Natural killer cell (primary cell): ENCODE measurements around the gene TAX1BP1. TPM values are rescaled to one million over a fixed set of nuclear protein-coding genes. Genes with fewer than 3 reads are reported as not detected.

Experiments used
- ATAC-seq, 3 donors: fragments of 150-1000 bp in 2 of 3; fragments of 200-7000 bp in 1 of 3; cut with Tn5 transposase; 1 replicate in 1 of 3; 2 replicates in 2 of 3; pipeline ENCODE4 v1.10.0; 2021; ENCODE audit warnings: mild to moderate bottlenecking in 2 of 3, moderate library complexity in 2 of 3
- DNase-seq, 2 donors: peaks; one replicate each; pipeline versions ENCODE4 v3.0.0 to v3.0.0-alpha.2; 2013 to 2021; ENCODE audit warnings: mixed read lengths in 1 of 2
- H3K27ac ChIP-seq: one replicate; pipeline ENCODE4 v1.5.1; 2013; ENCODE audit warnings: mild to moderate bottlenecking, low read length
- H3K27me3 ChIP-seq: one replicate; pipeline ENCODE4 v1.6.1; 2013; ENCODE audit warnings: low read length; ENCODE audit not compliant: control insufficient read depth, insufficient read depth
- H3K36me3 ChIP-seq: one replicate; pipeline ENCODE4 v1.6.1; 2013; ENCODE audit warnings: low read length; ENCODE audit not compliant: control insufficient read depth, insufficient read depth
- H3K4me1 ChIP-seq: one replicate; pipeline ENCODE4 v1.6.1; 2013; ENCODE audit warnings: low read length; ENCODE audit not compliant: control insufficient read depth, insufficient read depth
- H3K4me3 ChIP-seq: one replicate; pipeline ENCODE4 v1.5.1; 2013; ENCODE audit warnings: low read length
- H3K9me3 ChIP-seq: one replicate; pipeline ENCODE4 v1.6.1; 2013; ENCODE audit warnings: low read length; ENCODE audit not compliant: control insufficient read depth, insufficient read depth
- H3K27ac Mint-ChIP-seq, 2 donors: one replicate each; pipeline ENCODE4 v1.8.0; 2022; ENCODE audit warnings: mild to moderate bottlenecking in 2 of 2, mixed read lengths in 2 of 2, moderate library complexity in 1 of 2
- H3K27me3 Mint-ChIP-seq, 2 donors: one replicate each; pipeline ENCODE4 v1.8.0; 2022; ENCODE audit warnings: low read depth in 2 of 2, mixed read lengths in 2 of 2
- H3K36me3 Mint-ChIP-seq: one replicate; pipeline ENCODE4 v1.8.0; 2022; ENCODE audit warnings: mixed read lengths
- H3K4me1 Mint-ChIP-seq, 2 donors: one replicate each; pipeline ENCODE4 v1.8.0; 2022; ENCODE audit warnings: mixed read lengths in 2 of 2
- H3K4me3 Mint-ChIP-seq: one replicate; pipeline ENCODE4 v1.8.0; 2022; ENCODE audit warnings: mild to moderate bottlenecking, moderate library complexity, mixed read lengths
- H3K9me3 Mint-ChIP-seq, 2 donors: one replicate each; pipeline ENCODE4 v1.8.0; 2022; ENCODE audit warnings: mixed read lengths in 2 of 2
- WGBS: methylation state at CpG from one replicate; pipeline ENCODE4 v1.1.7; 2013; ENCODE audit warnings: missing lambda C conversion rate; ENCODE audit not compliant: insufficient coverage; 5-methylcytosine and 5-hydroxymethylcytosine counted together
- intact Hi-C: fragments of 100-400 bp; cut with micrococcal nuclease; formaldehyde crosslinking; loops from one replicate; pipeline ENCODE4 v1.14.2; 2022
- total RNA-seq, 4 donors: library from RNA; stranded (reverse); fragments of 120-200 nt in 1 of 4; gene quantifications; one replicate each; pipeline versions ENCODE4 v1.2.3 to v1.2.4, GENCODE V29; 2013 to 2022
- TF ChIP-seq, protein P1 (sequence below): fragments of 200-600 bp; IDR thresholded peaks from one replicate; pipeline ENCODE4 v1.8.0; 2022; ENCODE audit warnings: antibody characterized with exemption

TAX1BP1 gene
- total RNA-seq, 3 donors from 2014 or later (not counting 1 experiment from before 2014, with no cell fraction given) = 135 to 158 (median 150) TPM

DNA sequence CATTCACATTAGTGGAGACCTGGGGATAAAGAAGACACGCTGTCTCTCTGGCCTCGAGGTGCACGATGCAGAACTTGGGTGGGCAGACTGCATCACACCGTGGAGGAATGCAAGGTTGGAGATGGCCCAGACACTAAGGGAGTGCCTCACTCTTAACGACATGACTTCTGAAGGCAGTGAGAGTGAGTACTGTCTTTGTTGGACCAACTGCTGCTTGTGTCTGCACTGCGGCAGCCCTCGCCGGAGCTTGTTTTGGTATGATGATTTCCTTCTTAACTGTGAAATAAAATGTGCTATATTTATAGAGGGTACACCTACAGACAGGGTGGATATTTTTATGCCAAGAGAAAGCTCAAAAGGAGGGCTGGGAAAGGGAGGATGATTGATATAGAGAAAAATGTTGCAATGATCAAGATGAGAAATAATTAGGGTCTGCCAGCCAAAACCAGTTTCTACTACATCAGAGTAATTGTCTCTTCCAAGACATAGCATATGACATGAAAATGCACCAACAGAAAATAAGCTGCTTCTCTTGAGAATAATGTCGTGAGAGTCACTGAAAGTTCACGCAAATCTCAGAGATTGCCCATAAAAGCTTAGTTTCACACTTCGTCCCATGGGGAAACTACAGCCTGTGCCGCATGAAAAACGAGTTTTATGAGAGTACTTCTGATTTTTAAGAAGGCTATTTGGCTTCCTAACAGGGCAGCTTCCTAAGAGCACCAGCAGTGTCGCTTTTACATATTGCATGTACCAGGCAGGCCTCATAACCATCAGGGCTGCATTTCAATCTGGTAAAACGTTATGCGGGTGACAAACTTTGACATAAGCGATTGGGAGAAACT is 127.1 kb downstream of the TAX1BP1 start:
- Histone ChIP-seq H3K4me3 (no peak overlapping the region), H3K9me3 (no peaks in the 10 kb centered on the region), H3K27me3 (no peaks in the 10 kb centered on the region), H3K36me3 (no peaks in the 10 kb centered on the region), H3K27ac (no peak overlapping the region), H3K4me1 (peaks cover 8% of the 10 kb centered on the region)
- H3K4me1 Mint-ChIP-seq = peaks cover 64 to 76% of the 10 kb centered on the region in 2 donors
- no peak overlapping the region for H3K4me3 Mint-ChIP-seq
- H3K27ac Mint-ChIP-seq = peak overlapping the region; percentile 3 to 57
- TF ChIP-seq, protein P1, sequence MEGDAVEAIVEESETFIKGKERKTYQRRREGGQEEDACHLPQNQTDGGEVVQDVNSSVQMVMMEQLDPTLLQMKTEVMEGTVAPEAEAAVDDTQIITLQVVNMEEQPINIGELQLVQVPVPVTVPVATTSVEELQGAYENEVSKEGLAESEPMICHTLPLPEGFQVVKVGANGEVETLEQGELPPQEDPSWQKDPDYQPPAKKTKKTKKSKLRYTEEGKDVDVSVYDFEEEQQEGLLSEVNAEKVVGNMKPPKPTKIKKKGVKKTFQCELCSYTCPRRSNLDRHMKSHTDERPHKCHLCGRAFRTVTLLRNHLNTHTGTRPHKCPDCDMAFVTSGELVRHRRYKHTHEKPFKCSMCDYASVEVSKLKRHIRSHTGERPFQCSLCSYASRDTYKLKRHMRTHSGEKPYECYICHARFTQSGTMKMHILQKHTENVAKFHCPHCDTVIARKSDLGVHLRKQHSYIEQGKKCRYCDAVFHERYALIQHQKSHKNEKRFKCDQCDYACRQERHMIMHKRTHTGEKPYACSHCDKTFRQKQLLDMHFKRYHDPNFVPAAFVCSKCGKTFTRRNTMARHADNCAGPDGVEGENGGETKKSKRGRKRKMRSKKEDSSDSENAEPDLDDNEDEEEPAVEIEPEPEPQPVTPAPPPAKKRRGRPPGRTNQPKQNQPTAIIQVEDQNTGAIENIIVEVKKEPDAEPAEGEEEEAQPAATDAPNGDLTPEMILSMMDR = no peak
- H3K27me3 Mint-ChIP-seq = no peaks in the 10 kb centered on the region
- H3K9me3 Mint-ChIP-seq = no peaks in the 10 kb centered on the region
- intact Hi-C loops = no loop called here
- no peaks in the 10 kb centered on the region for H3K36me3 Mint-ChIP-seq
- ATAC-seq (no peak), DNase-seq (no peak)
- 90% methylated on average over 17 of the region's 17 CpGs for WGBS

- 97% methylated on average over 15 of the region's 15 CpGs for WGBS
Observed at GRCh38 chr7:27868131-27868550, 128.2 kb downstream of the TAX1BP1 start.

DNA sequence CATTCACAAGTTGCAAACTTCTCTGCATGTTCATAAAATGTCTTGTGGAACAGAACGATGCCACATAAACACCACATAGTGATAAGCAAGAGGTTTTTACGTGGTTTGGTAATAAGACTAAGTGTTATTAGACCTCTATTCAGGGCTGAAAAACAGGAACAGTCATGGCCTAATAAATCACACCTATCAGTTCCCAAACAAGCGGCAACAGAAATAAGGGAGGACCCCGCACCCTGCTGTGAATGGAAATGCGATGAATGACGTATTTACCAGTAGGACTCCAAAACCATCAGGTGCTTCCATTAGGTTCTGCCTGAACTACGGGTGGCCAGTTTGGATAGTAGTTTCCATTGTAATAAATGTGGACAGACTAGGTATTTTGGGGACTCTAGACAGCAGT is 129.1 kb downstream of the TAX1BP1 start:
- Mint-ChIP-seq H3K36me3 (no peaks in the 10 kb centered on the region), H3K9me3 (no peaks in the 10 kb centered on the region), H3K27ac (peak overlapping the region; percentile 72 to 76), H3K4me3 (no peak overlapping the region), H3K27me3 (no peaks in the 10 kb centered on the region), H3K4me1 (peaks cover 69 to 82% of the 10 kb centered on the region in 2 donors)
- WGBS = 89% methylated on average over 5 of the region's 7 CpGs
- Histone ChIP-seq H3K4me3 (no peak overlapping the region), H3K36me3 (no peaks in the 10 kb centered on the region), H3K27ac (no peak overlapping the region), H3K27me3 (no peaks in the 10 kb centered on the region), H3K4me1 (peaks cover 8% of the 10 kb centered on the region), H3K9me3 (no peaks in the 10 kb centered on the region)
- no peak for ATAC-seq
- TF ChIP-seq, protein P1 = no peak
- DNase-seq = no peak
- intact Hi-C loops = no loop called here

More at GRCh38 chr7:27868131-27868550, 128.2 kb downstream of the TAX1BP1 start:
- Mint-ChIP-seq H3K36me3 (no peaks in the 10 kb centered on the region), H3K4me1 (peaks cover 68 to 77% of the 10 kb centered on the region in 2 donors), H3K9me3 (no peaks in the 10 kb centered on the region), H3K27me3 (no peaks in the 10 kb centered on the region), H3K4me3 (no peak overlapping the region), H3K27ac (peak overlapping the region; percentile 72 to 76)
- no peak for DNase-seq
- no peak for ATAC-seq
- no peaks in the 10 kb centered on the region for H3K36me3 ChIP-seq
- no peak overlapping the region for H3K27ac ChIP-seq
- TF ChIP-seq, protein P1 = no peak
- no peaks in the 10 kb centered on the region for H3K9me3 ChIP-seq
- H3K27me3 ChIP-seq = no peaks in the 10 kb centered on the region
- H3K4me1 ChIP-seq = peaks cover 8% of the 10 kb centered on the region
- intact Hi-C loops = no loop called here
- no peak overlapping the region for H3K4me3 ChIP-seq
